ENCODE results near the gene MTHFSD.

The MTHFSD gene

GRCh38 chr16:86570558-86571529, 15.8 kb upstream of the MTHFSD start:
- no peak for DNase-seq (ENCODE audit: low read depth in 2 of 2)

GRCh38 chr16:86569701-86570447, 14.8 kb upstream of the MTHFSD start:
- no peak for DNase-seq (ENCODE audit: low read depth in 2 of 2)

GRCh38 chr16:86568677-86569623, 13.9 kb upstream of the MTHFSD start:
- no peak for DNase-seq (ENCODE audit: low read depth in 2 of 2)

- DNase-seq (ENCODE audit: low read depth in 2 of 2), result no peak
Observed at GRCh38 chr16:86567701-86568581, 12.9 kb upstream of the MTHFSD start.

- no peak for DNase-seq (ENCODE audit: low read depth in 2 of 2)
Observed at GRCh38 chr16:86566966-86567700, 12.1 kb upstream of the MTHFSD start.

- peak; percentile 86 to 88 for DNase-seq (ENCODE audit: low read depth in 2 of 2)
Observed at GRCh38 chr16:86566601-86566965, 11.5 kb upstream of the MTHFSD start, which contains the start of gene FOXC2. FOXC2 (plus strand) TSS chr16:86566829; CDS start chr16:86567336, 507 bp downstream.

GRCh38 chr16:86565644-86566511, 10.8 kb upstream of the MTHFSD start:
- DNase-seq (ENCODE audit: low read depth in 2 of 2), result no peak

- DNase-seq (ENCODE audit: low read depth in 2 of 2), result no peak
Observed at GRCh38 chr16:86565181-86565631, 10.2 kb upstream of the MTHFSD start.

GRCh38 chr16:86563469-86564345, 8.7 kb upstream of the MTHFSD start:
- DNase-seq (ENCODE audit: low read depth in 2 of 2), result peak; percentile 68 to 71

- DNase-seq (ENCODE audit: low read depth in 2 of 2), result no peak
Observed at GRCh38 chr16:86562356-86562755, 7.3 kb upstream of the MTHFSD start.

- DNase-seq (ENCODE audit: low read depth in 2 of 2), result no peak
Observed at GRCh38 chr16:86559802-86560305, 4.8 kb upstream of the MTHFSD start.

- no peak for DNase-seq (ENCODE audit: low read depth in 2 of 2)
Observed at GRCh38 chr16:86558355-86559193, 3.5 kb upstream of the MTHFSD start.

- DNase-seq (ENCODE audit: low read depth in 2 of 2), result no peak
Observed at GRCh38 chr16:86557587-86557986, 2.6 kb upstream of the MTHFSD start.

GRCh38 chr16:86556576-86556975, 1.5 kb upstream of the MTHFSD start:
- no peak for DNase-seq (ENCODE audit: low read depth in 2 of 2)

GRCh38 chr16:86555704-86556075, 655 bp upstream of the MTHFSD start:
- no peak for DNase-seq (ENCODE audit: low read depth in 2 of 2)

- DNase-seq (ENCODE audit: low read depth in 2 of 2), result no peak
Observed at GRCh38 chr16:86554599-86554916, 477 bp downstream of the MTHFSD start.

- DNase-seq (ENCODE audit: low read depth in 2 of 2), result no peak
Observed at GRCh38 chr16:86553356-86553755, 1.7 kb downstream of the MTHFSD start.

Data from fibroblast of skin of left biceps (primary cell).